Erythroblast (primary cell): ENCODE results near the gene SIGMAR1.

ENCODE experiments used
- GATA1 ChIP-seq: IDR thresholded peaks from 2 replicates; pipeline ENCODE4 v1.6.1; 2011; ENCODE audit warnings: low read depth, mild to moderate bottlenecking, control low read depth, low read length, moderate library complexity
- POLR2A ChIP-seq: IDR thresholded peaks from 2 replicates; pipeline ENCODE4 v1.6.1; 2011; ENCODE audit warnings: mild to moderate bottlenecking, low read length

- TF ChIP-seq POLR2A (peak; percentile 95), GATA1 (no peak)
Measured at GRCh38 chr9:34637356-34638137, at the start of gene SIGMAR1.
